ENCODE results near the gene GRM6.

DNA sequence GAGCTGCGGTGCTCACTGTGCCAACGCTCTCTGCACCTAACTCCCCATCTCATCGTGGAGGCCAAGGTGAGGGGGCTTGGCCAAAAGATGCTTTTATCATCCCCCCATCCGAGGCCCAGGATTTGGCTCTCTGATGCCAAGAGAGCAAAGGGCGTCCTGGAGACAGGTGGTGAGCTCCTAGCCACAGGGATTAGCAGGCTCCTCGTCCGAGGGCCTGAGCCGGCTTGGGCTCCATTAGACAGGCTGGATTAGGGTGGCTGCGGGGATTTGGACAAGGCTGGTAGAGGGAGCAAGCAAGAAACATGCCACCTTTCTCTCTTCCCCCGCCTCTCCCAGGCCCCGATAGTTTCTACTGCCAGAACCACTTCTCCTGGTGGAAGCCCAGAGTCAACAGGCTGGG is 1.0 kb upstream of the GRM6 start:
- TF ChIP-seq POLR2AphosphoS5 (IDR thresholded peaks at IDR 0.05; ENCODE audit: low read depth, low read length) (no peak), TAF1 (IDR thresholded peaks at IDR 0.05; ENCODE audit: borderline replicate concordance, low read depth, low read length) (no peak)

Data from GM12892 (cell line).